Muscle of back (tissue), 11 donors: ENCODE data around the gene ZNF385B. TPM values are rescaled to one million over a fixed set of nuclear protein-coding genes. Genes with fewer than 3 reads are reported as not detected.
A peak's percentile ranks its signal among the peaks of the same experiment; 100 is the strongest.

Source experiments
- DNase-seq, 3 donors: peaks; one replicate each; pipeline versions ENCODE4 v3.0.0 to v3.0.0-alpha.2; 2013
- polyA plus RNA-seq, 10 donors: library from polyadenylated mRNA; unstranded; fragments of 120-200 nt; gene quantifications; one replicate each; pipeline ENCODE4 v1.2.1, GENCODE V29; 2013; ENCODE audit not compliant: insufficient read length in 10 of 10

The ZNF385B gene
- polyA plus RNA-seq, 10 donors, result 6.6 to 28.8 (median 12.3) TPM

DNA sequence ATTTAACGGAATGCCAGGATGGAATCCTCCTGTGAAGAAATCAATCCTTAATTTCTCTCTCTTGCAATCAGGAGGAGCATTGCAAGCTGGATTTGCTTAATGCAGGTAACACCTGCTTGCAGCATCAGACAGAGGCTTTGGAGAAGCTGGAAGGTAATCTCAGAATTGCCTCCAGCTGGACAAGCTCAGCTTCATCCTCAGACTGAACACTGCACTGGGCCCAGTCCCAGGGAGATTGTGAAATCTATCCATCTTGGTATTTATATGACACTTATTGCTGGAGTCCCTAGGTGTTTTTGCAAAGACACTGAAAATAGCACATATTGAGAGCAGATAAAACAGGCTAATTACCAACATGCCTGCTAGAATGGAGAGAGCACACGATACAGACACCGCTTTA is 417.4 kb downstream of the ZNF385B start:
- DNase-seq, result peak in 2 of 3 donors; percentile 10 to 18

DNA sequence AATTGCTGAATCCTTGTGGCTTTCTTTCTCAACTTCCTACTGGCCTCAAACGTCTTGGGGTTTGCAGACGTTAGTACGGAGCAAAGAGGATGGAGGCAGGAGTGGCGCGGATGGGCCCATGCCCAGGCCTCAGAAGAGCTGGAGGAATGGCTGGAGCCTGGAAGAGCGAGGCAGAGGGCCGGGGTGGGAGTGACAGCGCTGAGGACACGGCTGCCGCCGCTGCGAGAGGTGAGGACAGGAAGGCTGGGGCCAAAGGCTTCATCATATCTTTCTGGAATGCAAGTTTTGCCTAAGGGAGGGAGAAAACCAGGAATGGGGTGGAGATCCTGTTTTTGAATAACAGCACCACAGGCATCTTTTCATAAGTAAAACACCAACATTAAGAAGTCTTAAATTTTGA is 418.2 kb downstream of the ZNF385B start:
- DNase-seq, result no peak

DNA sequence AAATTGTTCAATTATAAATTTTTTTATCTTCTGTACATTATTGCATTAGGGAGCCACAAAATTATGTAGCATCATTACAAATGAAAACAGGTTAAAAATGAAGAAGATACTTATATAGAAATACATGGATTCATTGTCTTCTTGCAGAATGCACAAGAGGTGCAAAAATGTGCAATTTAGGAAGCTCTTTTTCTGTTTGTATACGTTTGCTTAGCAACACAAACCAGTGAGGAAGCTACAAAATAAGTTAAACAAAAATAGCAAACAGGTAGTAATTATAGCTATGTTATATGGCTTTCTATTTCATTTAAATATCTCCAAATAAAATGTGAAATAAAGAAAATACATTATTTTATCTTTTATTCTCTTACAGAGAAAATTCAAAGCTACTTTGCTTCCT is 419.2 kb downstream of the ZNF385B start:
- no peak for DNase-seq

DNA sequence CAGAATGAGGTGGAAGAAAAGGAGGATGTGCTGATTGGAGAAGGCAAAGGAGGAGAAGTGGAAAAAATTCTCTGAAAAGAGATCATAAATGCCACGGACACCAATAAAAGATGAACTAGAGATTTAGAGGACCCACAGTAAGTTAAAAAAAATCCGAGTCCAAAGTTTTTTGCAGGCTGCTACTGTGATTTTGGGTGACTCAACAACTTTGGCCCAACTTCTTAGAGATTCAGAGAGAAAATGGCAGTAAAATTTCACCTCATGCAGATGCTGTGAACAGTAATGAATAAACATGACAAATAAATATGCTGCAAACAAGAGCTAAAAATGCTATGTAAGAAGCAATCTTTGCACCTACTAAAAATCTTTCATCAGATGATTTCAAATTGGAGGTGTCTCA is 419.9 kb downstream of the ZNF385B start:
- DNase-seq, result no peak

DNA sequence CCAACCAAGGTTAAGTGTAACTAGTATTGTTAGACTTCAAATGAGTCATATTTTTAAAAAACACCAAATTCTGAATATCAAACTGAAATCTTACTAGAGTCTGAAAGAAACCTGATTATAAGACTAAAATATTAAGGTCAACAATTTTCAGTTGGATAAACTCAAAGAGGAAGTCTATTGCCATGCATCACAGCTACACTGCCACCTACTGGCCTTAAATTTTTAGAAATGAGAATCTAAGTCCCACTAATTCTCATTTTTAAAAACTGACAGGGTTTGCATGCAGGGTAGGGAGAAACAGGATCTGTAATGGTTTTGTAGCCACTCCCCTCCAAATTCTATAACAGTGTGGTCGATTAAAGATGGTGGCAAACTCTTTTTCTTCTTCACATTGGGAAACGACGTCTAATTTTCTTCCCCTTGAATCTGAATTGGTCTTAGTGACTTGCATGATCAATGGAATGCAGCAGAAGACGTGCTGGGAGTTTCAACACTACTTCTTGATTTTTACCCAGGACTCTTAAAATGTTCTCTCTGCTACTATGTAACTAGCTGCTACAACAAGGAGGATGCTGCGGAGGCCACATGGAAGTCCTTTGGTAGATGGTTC is 420.7 kb downstream of the ZNF385B start:
- peak; percentile 16 to 31 (median 27) for DNase-seq

DNA sequence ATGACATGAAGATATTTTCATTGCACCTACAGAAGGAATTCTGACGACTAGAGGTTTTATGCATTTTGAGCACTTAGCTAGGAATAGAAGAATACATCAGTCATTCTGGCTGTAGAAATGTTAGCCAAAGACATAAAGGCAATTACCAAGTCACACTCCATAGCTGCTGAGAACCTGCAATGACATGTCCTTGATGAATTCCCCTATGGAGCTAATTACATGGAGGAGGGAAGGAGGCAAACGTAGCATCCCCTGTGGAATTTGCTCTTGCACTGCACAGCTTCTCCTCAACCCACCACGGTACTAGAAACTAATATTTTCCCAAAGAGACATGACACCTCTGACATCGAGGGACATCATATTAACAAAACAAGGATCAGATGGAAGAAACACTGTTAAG is 422.8 kb downstream of the ZNF385B start:
- no peak for DNase-seq

DNA sequence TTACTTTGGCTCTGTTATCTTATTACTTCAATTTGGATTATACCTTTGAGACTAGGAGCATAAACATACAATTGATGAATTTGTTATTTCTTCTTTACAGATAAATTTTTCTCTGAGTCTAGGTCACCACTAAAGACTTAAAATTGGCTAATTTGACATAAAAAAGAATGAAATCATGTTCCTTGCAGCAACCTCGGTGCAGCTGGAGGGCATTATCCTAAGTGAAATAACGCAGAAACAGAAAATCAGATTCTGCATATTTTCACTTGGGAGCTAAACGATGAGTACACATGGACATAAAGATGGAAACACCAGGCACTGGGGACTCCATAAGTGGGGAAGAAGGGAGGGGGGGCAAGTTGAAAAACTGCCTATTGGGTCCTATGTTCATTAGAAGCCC is 424.0 kb downstream of the ZNF385B start:
- DNase-seq, result no peak

DNA sequence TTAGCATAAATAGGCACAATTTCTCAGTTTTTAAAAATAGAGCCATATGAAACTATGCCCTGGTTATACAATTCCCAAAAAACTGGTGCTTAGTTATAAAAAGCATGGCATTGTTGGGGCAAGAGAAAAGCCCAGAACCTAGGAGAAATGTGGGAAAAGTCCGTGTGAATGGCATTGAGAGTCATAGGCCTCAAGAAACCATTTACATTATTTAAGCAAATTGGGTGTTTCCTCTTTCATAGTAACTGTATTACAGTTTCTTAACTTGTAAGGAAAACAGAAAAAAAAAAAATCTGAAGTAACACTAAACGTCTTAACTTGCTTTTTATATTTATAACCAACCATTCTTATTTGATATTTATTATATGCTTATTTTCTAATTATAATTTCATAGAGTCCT is 425.8 kb downstream of the ZNF385B start:
- no peak for DNase-seq

DNA sequence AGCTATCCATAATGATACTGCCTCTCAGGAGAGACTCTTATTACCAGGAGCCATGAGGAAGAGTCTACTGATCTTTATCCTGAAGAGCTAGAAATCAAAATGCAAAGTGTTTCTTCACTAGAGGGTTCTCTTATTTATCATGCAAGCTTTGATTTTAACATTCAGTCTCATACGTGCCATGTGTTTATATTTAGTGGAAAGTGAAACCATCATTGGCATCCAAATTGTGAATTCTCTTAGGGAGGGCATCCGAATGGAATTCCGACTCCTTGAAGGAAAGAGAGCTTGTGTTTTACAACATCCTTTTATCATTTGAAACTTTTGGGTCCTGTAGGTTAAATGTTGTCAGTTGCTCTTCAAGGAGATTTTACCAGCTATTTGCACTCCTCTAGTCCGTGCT is 426.4 kb downstream of the ZNF385B start:
- no peak for DNase-seq

DNA sequence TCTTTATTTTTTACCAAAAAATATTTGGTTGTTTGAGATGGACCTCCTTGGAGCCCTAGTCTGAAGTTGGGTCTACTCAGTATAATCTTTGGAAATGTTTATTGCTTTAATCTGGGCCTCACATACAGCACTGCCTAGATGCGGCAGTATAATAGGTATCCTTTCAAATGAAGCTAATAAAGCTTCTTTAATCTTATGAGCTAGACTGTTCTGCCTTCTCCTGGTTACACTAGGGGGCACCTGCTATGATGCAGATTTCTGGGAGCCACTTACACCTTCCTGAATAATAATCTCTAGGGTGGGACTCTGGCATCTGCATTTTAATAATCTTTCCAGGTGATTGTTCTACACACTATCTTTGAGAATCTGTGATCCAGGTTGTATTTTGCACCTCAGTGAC is 427.1 kb downstream of the ZNF385B start:
- no peak for DNase-seq

DNA sequence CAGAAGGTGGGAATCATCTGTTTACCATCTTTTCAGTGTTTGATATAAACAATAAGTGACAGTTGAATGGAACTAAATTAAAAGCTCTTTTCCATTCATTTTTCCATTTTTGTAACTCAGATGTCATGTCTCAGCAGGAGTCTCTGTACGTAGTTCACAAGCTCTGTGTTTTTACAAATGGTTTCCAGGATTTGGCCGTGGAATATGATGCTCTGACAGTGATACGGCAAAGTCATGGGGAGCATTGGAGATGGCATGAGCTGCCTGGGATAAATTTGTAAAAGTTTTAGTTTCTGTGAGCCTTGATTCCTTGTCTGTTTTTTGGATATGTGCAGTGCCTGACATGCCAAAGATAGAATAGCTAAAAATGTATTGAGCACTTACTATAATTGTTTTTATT is 428.7 kb downstream of the ZNF385B start:
- DNase-seq, result no peak

DNA sequence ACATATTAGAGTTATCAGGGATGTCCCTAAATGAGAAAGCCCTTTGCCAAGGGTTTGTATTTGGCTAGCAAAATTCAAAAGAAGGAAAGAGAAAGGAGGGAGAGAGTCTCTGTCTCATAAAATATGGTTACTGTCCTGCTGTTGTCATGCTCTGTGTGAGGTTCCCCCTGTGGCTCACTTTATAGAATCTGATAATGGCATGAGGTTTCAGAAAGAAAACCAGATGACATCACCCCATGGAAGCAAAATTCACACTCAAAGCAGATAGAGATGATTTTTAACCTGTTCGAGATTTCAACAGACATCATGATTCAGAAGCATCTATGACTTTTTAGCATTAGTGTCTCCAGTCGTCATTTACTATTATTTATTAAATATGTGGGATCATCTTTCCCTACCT is 431.8 kb downstream of the ZNF385B start:
- DNase-seq, result no peak

DNA sequence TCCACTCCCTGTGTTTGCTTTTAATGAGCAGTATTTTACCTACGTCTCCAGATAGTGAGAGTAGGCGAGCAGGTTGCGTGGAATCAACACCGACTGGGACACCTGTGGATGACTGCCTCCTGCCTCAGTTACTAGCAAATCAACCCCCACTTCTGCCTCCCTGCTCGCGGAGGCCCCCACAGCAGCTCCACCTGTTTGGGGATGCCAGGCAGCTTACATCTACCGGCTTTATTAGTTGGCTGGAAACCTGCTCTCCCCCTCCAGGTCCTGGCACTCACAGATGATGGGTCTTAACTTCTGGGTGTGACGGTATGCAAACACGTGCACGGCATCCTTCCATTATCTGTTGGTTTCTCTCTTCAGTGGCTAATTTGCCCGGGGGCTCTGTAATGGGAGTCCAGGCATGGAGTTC is 432.3 kb downstream of the ZNF385B start:
- DNase-seq, result peak in 1 of 3 donors; percentile 8

DNA sequence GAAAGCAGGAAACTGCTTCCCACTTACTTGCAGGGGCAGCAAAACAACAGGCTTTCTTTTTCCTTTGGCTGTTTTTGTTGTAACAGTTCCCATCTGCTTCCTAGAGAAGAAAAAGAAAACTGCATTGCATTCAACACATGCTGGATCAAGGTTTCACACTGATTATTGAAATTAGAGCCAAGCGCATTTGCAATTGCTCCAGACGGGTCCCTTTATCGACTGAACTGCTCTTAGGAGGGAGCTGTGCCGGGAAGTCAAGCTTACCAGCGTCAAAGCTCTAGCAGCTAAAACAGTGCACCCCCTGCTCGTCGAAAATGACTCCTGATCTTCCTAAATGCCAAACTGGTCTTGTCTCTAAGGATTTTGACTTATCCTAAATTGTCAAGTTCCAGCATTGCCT is 432.8 kb downstream of the ZNF385B start:
- peak in 2 of 3 donors; percentile 3 to 21 for DNase-seq

DNA sequence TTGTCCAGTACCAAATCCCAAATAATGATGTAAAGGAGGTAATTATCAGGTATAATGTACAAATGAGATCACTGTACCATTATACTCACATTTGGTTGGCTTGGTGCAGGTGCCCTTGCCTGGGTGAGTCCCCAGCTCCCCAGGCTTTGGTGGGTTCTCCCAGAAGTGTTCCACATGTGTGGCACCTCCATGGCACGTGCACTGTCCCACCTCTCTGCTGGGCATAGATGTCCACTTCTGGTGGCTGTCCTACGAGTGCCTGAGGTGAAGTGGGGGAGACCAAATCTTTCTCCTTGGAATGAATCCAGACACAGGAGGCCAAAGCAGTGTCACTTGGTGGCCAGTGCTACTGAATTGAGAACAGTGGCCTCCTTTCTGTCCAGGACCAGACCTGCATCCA is 434.3 kb downstream of the ZNF385B start:
- no peak for DNase-seq

DNA sequence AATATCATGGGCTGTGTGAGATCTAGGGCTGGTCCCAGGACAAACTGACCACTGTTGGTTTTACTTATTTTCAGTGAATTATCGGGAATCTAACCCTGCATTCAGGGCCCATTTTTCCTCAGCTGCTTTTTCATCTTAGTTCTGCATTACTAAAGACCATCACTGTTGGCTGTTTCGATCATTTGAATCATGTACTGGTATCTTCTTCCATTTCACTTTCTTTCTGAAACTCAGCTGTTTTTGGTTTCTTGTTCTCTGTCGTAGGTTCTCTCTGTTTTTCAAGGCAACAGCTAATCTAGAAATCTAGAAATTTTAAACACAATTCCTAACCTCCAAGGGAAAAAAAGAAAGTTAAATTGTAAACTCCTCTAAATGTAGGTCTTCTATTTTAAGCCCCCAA is 436.8 kb downstream of the ZNF385B start:
- no peak for DNase-seq

DNA sequence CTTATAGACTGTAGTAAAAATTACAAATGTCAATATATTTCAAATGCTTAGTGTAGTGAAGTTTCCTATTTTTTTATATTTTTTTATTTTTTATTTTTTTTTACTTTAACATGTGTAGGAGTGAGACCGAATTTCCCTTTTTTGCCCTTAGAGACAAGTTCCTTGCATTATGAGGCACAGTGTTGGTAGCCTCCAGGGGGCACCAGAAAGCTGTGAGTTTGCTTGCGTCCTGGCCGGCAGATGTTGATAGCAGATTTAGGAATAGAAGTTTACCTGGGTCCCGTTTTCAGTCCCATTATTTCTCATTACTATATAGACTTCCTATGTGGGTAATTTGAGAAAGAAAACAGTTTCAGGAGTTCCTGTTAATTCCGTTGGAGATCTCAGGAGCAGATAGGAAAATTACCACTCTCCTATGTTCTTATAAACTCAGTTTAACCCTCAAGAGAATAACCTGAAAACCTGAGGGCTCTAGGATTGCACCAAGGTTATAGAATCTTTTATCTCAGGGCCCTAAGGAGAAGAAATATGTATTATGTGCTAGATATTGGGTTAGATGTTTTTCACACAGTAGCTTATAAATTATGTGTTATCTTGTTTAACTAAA is 439.3 kb downstream of the ZNF385B start:
- peak; percentile 38 to 63 (median 44) for DNase-seq

DNA sequence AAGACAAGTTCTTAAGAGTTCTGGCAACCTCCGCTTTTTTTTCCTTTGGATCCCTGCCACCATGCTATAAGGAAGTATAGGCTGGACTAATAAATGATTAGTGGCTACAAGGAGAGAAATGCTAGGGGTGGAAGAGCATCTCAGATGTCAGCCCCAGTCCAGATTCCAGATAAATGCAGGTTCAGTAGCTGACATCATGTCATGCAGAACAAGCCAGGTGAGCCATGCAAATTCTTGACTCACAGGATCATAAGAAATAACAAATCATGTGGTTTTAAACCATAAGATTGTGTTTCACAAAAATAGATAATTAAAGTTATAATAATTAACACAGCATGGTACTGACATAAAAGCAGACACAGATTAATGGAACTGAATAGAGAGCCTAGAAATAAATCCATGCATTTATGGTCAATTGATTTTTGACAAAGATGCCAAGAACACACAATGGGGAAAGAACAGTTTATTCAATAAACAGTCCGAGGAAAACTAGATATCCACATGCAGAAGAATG is 443.9 kb downstream of the ZNF385B start:
- DNase-seq, result no peak

DNA sequence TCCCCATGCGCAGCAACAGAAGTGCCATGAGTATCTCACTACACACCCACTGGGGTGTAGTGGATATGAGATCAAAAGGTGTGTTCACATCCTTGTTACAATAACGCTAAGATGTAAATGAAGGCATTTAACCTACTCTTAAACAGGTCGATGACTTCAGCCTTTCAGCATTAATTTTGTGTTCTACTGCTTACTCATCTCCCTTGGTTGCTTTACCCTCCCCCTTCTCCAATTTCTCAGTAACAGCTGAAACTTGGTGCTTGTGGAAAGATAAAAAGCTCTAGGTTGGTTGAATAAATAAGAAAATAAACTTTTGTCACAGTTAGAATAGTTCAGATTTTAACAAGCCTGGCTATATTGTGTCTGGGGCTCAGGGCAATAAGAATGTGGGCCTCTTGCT is 449.3 kb downstream of the ZNF385B start:
- DNase-seq, result no peak

DNA sequence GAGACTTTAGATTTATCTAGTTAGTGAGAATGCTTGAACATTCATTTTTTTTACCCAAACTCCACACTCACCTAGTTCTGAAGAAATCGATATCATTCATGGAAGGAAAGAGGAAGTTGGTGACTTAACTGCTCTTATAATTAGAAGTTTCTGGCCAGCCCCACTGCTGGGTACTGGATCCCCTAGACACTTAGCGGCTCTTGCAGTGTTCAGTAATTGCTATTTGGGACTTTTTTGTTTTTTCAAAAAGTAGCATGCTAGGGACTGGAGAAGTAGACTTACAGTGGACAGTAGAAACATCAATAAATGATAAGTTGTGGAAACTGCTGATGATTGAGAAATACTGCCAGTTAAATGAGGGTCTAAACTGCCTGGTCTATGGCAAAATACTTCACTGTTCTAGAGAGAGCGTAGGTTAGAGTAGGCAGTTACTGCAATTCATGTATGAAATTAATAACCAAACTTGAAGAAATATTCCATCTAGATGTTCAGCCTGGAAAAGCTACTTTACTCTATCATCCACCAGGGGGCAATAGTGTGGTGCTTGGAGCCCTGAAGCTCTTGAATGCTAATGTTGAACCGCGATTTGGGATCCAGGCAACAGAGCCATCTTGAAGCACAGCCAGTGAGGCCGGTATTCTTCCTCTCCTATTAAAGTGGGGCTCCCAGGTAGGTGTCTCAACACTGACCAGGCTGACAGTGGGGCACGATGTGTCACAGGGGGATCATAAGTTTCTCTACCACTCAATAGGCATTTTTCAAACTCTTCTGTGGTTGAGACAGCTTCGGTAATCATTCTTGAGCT is 450.7 kb downstream of the ZNF385B start:
- DNase-seq, result peak; percentile 23 to 63 (median 34)

DNA sequence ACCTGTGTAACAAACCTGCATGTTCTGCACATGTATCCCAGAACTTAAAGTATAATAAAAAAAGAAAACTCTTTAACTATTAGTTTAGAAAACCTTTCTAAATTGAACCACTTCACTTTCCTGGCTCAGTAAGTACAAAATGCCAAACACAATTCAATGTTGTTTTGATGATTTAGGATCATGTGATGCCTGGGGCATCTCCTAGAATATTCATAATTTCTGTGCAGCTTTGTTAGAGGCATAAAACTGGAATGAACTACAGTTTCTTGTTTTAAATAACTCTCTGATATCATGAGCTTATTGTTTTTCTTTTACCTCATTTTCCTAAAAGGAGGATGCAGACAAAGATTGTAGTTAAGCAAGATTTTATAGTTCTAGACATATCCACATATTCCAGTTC is 457.8 kb downstream of the ZNF385B start:
- no peak for DNase-seq

DNA sequence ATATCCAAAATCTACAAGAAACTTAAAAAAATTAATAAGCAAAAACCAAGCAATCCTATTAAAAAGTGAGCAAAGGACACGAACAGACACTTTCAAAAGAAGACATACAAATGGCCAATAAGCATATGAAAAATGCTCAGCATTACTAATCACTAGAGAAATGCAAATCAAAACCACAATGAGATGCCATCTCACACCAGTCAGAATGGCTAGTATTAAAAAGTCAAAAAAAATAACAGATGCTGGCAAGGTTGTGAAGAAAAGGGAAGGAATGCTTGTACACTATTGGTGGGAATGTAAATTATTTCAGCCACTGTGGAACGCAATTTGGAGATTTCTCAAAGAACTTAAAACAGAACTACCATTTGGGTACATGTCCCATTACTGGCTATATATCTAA is 467.9 kb downstream of the ZNF385B start:
- DNase-seq, result no peak
